Glutamatergic neuron (in vitro differentiated cells): ENCODE results near the gene SPEG. TPM values are rescaled to one million over a fixed set of nuclear protein-coding genes. Genes with fewer than 3 reads are reported as not detected.

ENCODE experiments used
- DNase-seq: peaks from one replicate; pipeline ENCODE4 v3.0.0; 2022
- H3K27ac Mint-ChIP-seq: one replicate; pipeline ENCODE4 v1.8.0; 2020; ENCODE audit warnings: mild to moderate bottlenecking, mixed read lengths, inconsistent platforms; ENCODE audit not compliant: unreplicated experiment
- H3K27me3 Mint-ChIP-seq: one replicate; pipeline ENCODE4 v1.8.0; 2020; ENCODE audit warnings: mild to moderate bottlenecking, moderate library complexity, mixed read lengths, inconsistent platforms; ENCODE audit not compliant: unreplicated experiment
- H3K36me3 Mint-ChIP-seq: one replicate; pipeline ENCODE4 v1.8.0; 2020; ENCODE audit warnings: mild to moderate bottlenecking, mixed read lengths, inconsistent platforms; ENCODE audit not compliant: unreplicated experiment
- H3K4me1 Mint-ChIP-seq: one replicate; pipeline ENCODE4 v1.8.0; 2020; ENCODE audit warnings: mild to moderate bottlenecking, low read depth, mixed read lengths, inconsistent platforms; ENCODE audit not compliant: unreplicated experiment
- H3K4me3 Mint-ChIP-seq: one replicate; pipeline ENCODE4 v1.8.0; 2020; ENCODE audit warnings: mild to moderate bottlenecking, mixed read lengths, inconsistent platforms; ENCODE audit not compliant: unreplicated experiment
- H3K9me3 Mint-ChIP-seq: one replicate; pipeline ENCODE4 v1.8.0; 2020; ENCODE audit warnings: mild to moderate bottlenecking, moderate library complexity, mixed read lengths, inconsistent platforms; ENCODE audit not compliant: unreplicated experiment
- CTCF ChIP-seq: fragments of 200-600 bp; sonication (generic); IDR thresholded peaks from one replicate; pipeline ENCODE4 v1.5.0; 2021; ENCODE audit not compliant: partially characterized antibody, unreplicated experiment
- total RNA-seq: library from RNA; stranded (reverse); fragmentation: NEBNext Ultra II Directional; extraction: Animal tissue kit (Norgen Biotek cat#: 25700); gene quantifications from one replicate; pipeline ENCODE4 v1.2.1, GENCODE V29; 2021; ENCODE audit not compliant: unreplicated experiment

The SPEG gene
- total RNA-seq, 1 donor from 2014 or later, result 92.9 TPM

- DNase-seq, result no peak
- no peak overlapping the region for H3K27ac Mint-ChIP-seq
- no peak overlapping the region for H3K4me3 Mint-ChIP-seq
Observed at GRCh38 chr2:219501849-219502248, 67.2 kb downstream of the SPEG start.

GRCh38 chr2:219502618-219503017 lies 68.0 kb downstream of the SPEG start:
- peaks cover 16% of the 10 kb centered on the region for H3K27me3 Mint-ChIP-seq
- peaks cover 14% of the 10 kb centered on the region for H3K9me3 Mint-ChIP-seq
- no peak overlapping the region for H3K4me3 Mint-ChIP-seq
- H3K27ac Mint-ChIP-seq, result no peak overlapping the region
- no peak for TF ChIP-seq CTCF
- peaks cover 33% of the 10 kb centered on the region for H3K4me1 Mint-ChIP-seq
- no peaks in the 10 kb centered on the region for H3K36me3 Mint-ChIP-seq
- no peak for DNase-seq

More at GRCh38 chr2:219501849-219502248, 67.2 kb downstream of the SPEG start:
- peaks cover 14% of the 10 kb centered on the region for H3K9me3 Mint-ChIP-seq
- peaks cover 29% of the 10 kb centered on the region for H3K4me1 Mint-ChIP-seq
- no peaks in the 10 kb centered on the region for H3K36me3 Mint-ChIP-seq
- peaks cover 20% of the 10 kb centered on the region for H3K27me3 Mint-ChIP-seq
- TF ChIP-seq CTCF, result no peak

GRCh38 chr2:219505585-219505984 lies 70.9 kb downstream of the SPEG start:
- Mint-ChIP-seq H3K4me3 (no peak overlapping the region), H3K27ac (no peak overlapping the region), H3K36me3 (no peaks in the 10 kb centered on the region), H3K9me3 (peaks cover 10% of the 10 kb centered on the region), H3K4me1 (peaks cover 35% of the 10 kb centered on the region), H3K27me3 (peaks cover 14% of the 10 kb centered on the region)
- TF ChIP-seq CTCF, result no peak
- no peak for DNase-seq

GRCh38 chr2:219506153-219506801 lies 71.6 kb downstream of the SPEG start:
- Mint-ChIP-seq H3K27me3 (peaks cover 14% of the 10 kb centered on the region), H3K9me3 (peaks cover 11% of the 10 kb centered on the region)

More at GRCh38 chr2:219506153-219506801, 71.6 kb downstream of the SPEG start:
- no peak for TF ChIP-seq CTCF
- H3K27ac Mint-ChIP-seq, result peak overlapping the region; percentile 72
- no peaks in the 10 kb centered on the region for H3K36me3 Mint-ChIP-seq
- no peak for DNase-seq
- no peak overlapping the region for H3K4me3 Mint-ChIP-seq
- H3K4me1 Mint-ChIP-seq, result peaks cover 35% of the 10 kb centered on the region
